A673 (cell line): ENCODE results near the gene GAK. TPM values are rescaled to one million over a fixed set of nuclear protein-coding genes. Genes with fewer than 3 reads are reported as not detected.

Experiments used
- BruUV-seq: library from RNA; stranded (reverse); fragments of 400-500 nt; replicated peaks from 2 replicates; lab custom pipeline; 2021; lab: Mats Ljungman, UMichigan
- CTCF ChIA-PET: fragments of 300-600 bp; sonication (Branson Sonifier 250); formaldehyde crosslinking; loops from one replicate; lab custom pipeline; 2022; ENCODE audit warnings: antibody characterized with exemption; lab: Charles Lee
- POLR2A ChIA-PET: fragments of 300-600 bp; sonication (Branson Sonifier 250); formaldehyde crosslinking; loops from one replicate; lab custom pipeline; 2022; ENCODE audit warnings: antibody characterized with exemption; ENCODE audit not compliant: low non-redundant PET; lab: Charles Lee
- DNase-seq: peaks from one replicate; pipeline ENCODE4 v3.0.0-alpha.2; 2015; ENCODE audit warnings: low spot score
- H3K27ac ChIP-seq: fragments of 200-600 bp; sonication (generic); 2 replicates; pipeline ENCODE4 v1.5.1; 2016; ENCODE audit warnings: mixed run types, low read depth, mild to moderate bottlenecking, mixed read lengths, antibody characterized with exemption, low read length; ENCODE audit not compliant: poor library complexity, severe bottlenecking
- H3K27me3 ChIP-seq: fragments of 200-600 bp; sonication (generic); replicated peaks from 2 replicates; pipeline ENCODE4 v1.6.1; 2017; ENCODE audit warnings: mixed run types, low read depth, mild to moderate bottlenecking, mixed read lengths, antibody characterized with exemption, low read length; ENCODE audit not compliant: insufficient read depth, poor library complexity
- H3K36me3 ChIP-seq: fragments of 200-600 bp; sonication (generic); 2 replicates; pipeline ENCODE4 v1.6.1; 2016; ENCODE audit warnings: mixed run types, mild to moderate bottlenecking, mixed read lengths, antibody characterized with exemption, low read length; ENCODE audit not compliant: insufficient read depth, poor library complexity, severe bottlenecking
- H3K4me1 ChIP-seq: fragments of 200-600 bp; sonication (generic); 2 replicates; pipeline ENCODE4 v1.6.1; 2017; ENCODE audit warnings: mixed run types, mild to moderate bottlenecking, mixed read lengths, antibody characterized with exemption, low read length; ENCODE audit not compliant: insufficient read depth, poor library complexity, severe bottlenecking
- H3K4me3 ChIP-seq: fragments of 200-600 bp; sonication (generic); 2 replicates; pipeline ENCODE4 v1.5.1; 2016; ENCODE audit warnings: low read depth, mixed run types, mild to moderate bottlenecking, mixed read lengths, low read length; ENCODE audit not compliant: poor library complexity, severe bottlenecking
- H3K9me3 ChIP-seq: fragments of 200-600 bp; sonication (generic); 2 replicates; pipeline ENCODE4 v1.6.1; 2016; ENCODE audit warnings: mixed run types, low read depth, mild to moderate bottlenecking, mixed read lengths, antibody characterized with exemption, low read length; ENCODE audit not compliant: poor library complexity, severe bottlenecking
- CTCF ChIP-seq: fragments of 300-800, 200-600 bp; sonication (generic); conservative IDR thresholded peaks from 2 replicates; pipeline ENCODE4 v1.5.1; 2017; ENCODE audit warnings: low read depth, mild to moderate bottlenecking, antibody characterized with exemption, low read length, moderate library complexity, mixed read lengths
- EZH2 ChIP-seq: fragments of 200-600 bp; sonication (generic); IDR thresholded peaks from 2 replicates; pipeline ENCODE4 v1.6.1; 2017; ENCODE audit warnings: borderline replicate concordance, low read depth, mild to moderate bottlenecking, mixed read lengths, antibody characterized with exemption, low read length; ENCODE audit not compliant: poor library complexity, severe bottlenecking
- intact Hi-C: fragments of 100-400 bp; cut with micrococcal nuclease; formaldehyde crosslinking; loops from one replicate; pipeline ENCODE4 v1.10.0; 2022; ENCODE audit not compliant: unreplicated experiment
- total RNA-seq: library from RNA; stranded (reverse); gene quantifications from 2 replicates; pipeline ENCODE4 v1.2.3, GENCODE V29; 2021

Gene GAK
- total RNA-seq, 1 experiment from 2014 or later: 96.2 TPM

GRCh38 chr4:900073-900472, 32.0 kb downstream of the GAK start:
- Histone ChIP-seq H3K27ac (no peak overlapping the region), H3K27me3 (no peaks in the 10 kb centered on the region), H3K4me1 (no peaks in the 10 kb centered on the region), H3K9me3 (no peaks in the 10 kb centered on the region), H3K4me3 (no peak overlapping the region), H3K36me3 (peaks cover 3% of the 10 kb centered on the region)
- TF ChIP-seq CTCF (no peak), EZH2 (no peak)
- intact Hi-C loops: no loop called here
- BruUV-seq: no TSS peak
- POLR2A ChIA-PET: no interaction called here
- CTCF ChIA-PET: no interaction called here
- no peak for DNase-seq

- no peaks in the 10 kb centered on the region for H3K9me3 ChIP-seq
- no peak overlapping the region for H3K4me3 ChIP-seq
- ChIA-PET CTCF (no interaction called here), POLR2A (no interaction called here)
- DNase-seq: no peak
- no peaks in the 10 kb centered on the region for H3K4me1 ChIP-seq
- H3K27ac ChIP-seq: no peak overlapping the region
- peaks cover 3% of the 10 kb centered on the region for H3K36me3 ChIP-seq
- intact Hi-C loops: no loop called here
- BruUV-seq: no TSS peak
- H3K27me3 ChIP-seq: no peaks in the 10 kb centered on the region
- no peak for TF ChIP-seq EZH2
- TF ChIP-seq CTCF: no peak
These were observed 32.6 kb downstream of the GAK start for GRCh38 chr4:899556-899906.

GRCh38 chr4:898869-899555, 33.1 kb downstream of the GAK start:
- no TSS peak for BruUV-seq
- intact Hi-C loops: no loop called here
- CTCF ChIA-PET: no interaction called here

More at GRCh38 chr4:898869-899555, 33.1 kb downstream of the GAK start:
- DNase-seq: no peak
- POLR2A ChIA-PET: no interaction called here
- Histone ChIP-seq H3K36me3 (peaks cover 3% of the 10 kb centered on the region), H3K27me3 (no peaks in the 10 kb centered on the region), H3K27ac (no peak overlapping the region), H3K4me1 (no peaks in the 10 kb centered on the region), H3K9me3 (no peaks in the 10 kb centered on the region), H3K4me3 (no peak overlapping the region)
- TF ChIP-seq EZH2 (no peak), CTCF (no peak)
